D721Med (cell line): ENCODE results near the gene THTPA.

Source experiments
- DNase-seq: peaks from one replicate; pipeline ENCODE4 v3.0.0; 2011; ENCODE audit warnings: low spot score; ENCODE audit not compliant: insufficient read length
- FAIRE-seq: peaks from 2 replicates; lab custom pipeline; 2011; peaks lifted over from hg19 to GRCh38; lab: Jason Lieb, UNC
- CTCF ChIP-seq: IDR thresholded peaks from 2 replicates; pipeline ENCODE4 v1.5.1; 2012; ENCODE audit warnings: mild to moderate bottlenecking, control low read depth; ENCODE audit not compliant: insufficient read depth; ENCODE audit errors: missing control alignments

THTPA gene

GRCh38 chr14:23565626-23566025 is 9.6 kb downstream of the THTPA start:
- TF ChIP-seq CTCF = no peak
- DNase-seq (no peak), FAIRE-seq (no peak)

DNA sequence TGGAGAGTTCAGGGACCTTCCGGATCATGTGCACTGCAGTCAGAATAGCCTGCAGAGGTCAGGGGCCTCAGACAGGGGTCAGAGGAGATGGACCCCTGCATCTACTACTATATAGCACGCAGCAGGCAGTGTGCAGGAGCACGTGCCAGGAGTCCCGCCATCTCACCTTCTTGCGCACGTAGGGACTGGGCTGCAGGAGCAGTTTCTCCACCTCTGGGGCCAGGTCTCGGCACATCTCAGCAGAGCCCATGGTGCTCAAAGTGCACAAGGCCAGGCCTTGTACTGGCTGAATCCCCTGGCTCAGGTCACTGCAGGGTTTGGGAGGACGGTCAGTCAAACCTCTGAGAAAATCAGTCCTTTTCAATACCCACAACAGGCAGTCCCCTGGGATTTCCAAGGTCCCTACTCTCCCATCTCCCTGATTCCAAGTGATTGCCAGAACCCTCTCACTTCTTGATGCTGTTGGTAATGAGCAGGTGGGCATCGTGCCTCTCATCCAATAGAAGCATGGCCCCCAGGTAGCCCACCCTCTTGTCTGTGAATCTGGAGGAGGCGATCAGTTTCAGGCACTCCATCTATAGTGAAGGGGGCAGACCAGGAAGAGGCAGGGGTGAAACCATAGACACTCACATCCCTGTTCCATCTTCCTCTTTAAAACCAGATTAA is 10.2 kb downstream of the THTPA start:
- TF ChIP-seq CTCF = no peak
- DNase-seq (no peak), FAIRE-seq (no peak)

- FAIRE-seq (no peak), DNase-seq (no peak)
- no peak for TF ChIP-seq CTCF
Observed at GRCh38 chr14:23566778-23567185, 10.7 kb downstream of the THTPA start.

DNA sequence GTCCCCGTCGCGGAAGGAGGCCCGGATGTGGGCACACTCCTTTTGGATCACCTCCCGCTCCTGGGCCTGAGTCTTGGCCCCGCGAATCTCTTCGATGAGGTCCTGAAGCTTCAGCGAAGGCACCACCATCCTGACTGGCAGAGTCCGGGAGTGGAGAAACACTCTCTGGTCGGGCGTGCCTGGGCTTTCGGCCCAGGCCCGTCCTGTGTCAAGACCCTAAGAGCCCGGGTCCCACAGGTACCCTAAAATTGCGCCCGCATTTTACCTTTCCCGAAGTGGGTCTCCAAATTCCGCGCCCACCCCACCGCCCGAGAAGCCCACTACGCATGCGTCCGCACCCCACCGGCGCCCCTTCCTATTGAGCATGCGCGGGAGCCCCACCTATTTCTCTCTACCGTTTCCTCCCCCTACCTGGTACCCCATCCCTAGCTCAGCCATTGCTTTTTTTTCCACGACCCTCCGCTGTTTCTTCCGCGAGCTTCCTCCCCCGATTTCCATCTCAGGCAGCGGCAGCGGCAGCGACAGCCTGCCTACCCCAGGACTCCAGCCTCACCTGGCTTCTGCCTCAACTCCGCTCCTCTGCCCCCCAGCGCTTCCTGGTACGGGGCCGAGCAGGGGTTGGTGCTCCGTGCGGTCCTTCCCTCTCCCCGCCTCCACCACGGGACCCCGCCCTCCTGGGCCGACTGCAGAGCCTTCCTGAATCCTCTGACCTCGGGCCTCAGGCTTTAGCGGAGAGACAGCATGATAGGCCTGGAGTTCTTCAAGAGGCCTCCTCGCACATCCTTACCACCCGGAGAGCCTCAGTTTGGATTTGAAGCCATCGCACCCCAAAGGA is 11.3 kb downstream of the THTPA start, which contains the start of gene AP1G2:
Gene AP1G2, minus strand, starts transcription at position 606 of the 835 bp plus-strand sequence. Its CDS starts 477 bp downstream, at position 129.
- FAIRE-seq (no peak), DNase-seq (peak; percentile 93)
- TF ChIP-seq CTCF = no peak

- FAIRE-seq (peak; percentile 21), DNase-seq (no peak)
- no peak for TF ChIP-seq CTCF
Observed at GRCh38 chr14:23568021-23568599, 12.0 kb downstream of the THTPA start.

DNA sequence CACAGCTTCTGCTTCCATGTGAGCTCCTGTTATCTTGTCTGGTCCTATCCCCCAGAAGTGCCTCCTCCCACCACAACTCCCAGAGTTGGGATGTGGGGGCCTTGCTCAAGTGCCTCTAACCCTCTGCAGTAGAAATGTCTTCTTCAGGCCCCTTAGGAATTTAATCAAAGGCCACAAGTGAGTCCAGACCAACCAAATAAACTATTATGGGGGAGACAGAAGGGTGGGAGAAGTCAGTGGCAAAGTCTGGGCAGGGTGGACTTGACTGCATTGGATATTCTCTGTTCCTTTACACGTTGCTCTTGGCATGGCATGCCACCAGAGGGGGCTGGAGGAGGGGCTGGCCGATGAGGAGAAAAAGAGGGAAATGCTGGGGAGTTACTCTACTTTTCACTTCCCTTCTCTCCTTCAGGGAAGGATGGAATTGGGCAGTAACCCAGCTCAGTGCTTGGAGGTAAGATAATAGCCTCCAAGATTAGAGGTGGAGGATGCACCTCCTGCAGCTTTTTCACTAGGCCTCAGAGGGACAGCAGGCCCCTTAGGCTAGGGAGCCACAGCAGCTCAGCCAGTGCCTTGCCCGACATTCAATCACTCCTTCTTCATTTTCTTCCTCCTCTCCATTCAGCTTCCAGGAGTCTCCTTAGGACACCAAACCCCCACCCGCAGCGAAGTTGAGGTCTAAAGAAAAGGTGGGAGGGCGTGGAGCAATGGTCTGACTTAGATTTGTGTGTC is 12.7 kb downstream of the THTPA start:
- peak; percentile 30 for TF ChIP-seq CTCF
- FAIRE-seq (no peak), DNase-seq (no peak)
